ENCODE measurements around the gene SMIM44.
A peak's percentile ranks its signal among the peaks of the same experiment; 100 is the strongest.

Gene SMIM44

GRCh38 chr19:3480383-3481091, 2.7 kb downstream of the SMIM44 start, which contains the start of gene SMIM24:
Gene SMIM24, minus strand, starts transcription at chr19:3480525. Its CDS starts 62 bp downstream, at chr19:3480463.
- no peak for DNase-seq (ENCODE audit: low read depth)
- no peak within 1 kb of the TSS for H3K4me3 ChIP-seq (ENCODE audit: control insufficient read depth, low read depth, low read length)
- TF ChIP-seq CTCF (conservative IDR thresholded peaks at IDR 0.05; ENCODE audit: control insufficient read depth, insufficient read depth, low read depth, low read length): no peak

- H3K4me3 ChIP-seq (ENCODE audit: control insufficient read depth, low read depth, low read length): no peak overlapping the region
- no peak for DNase-seq (ENCODE audit: low read depth)
Observed at GRCh38 chr19:3479834-3480215, 3.4 kb downstream of the SMIM44 start.

GRCh38 chr19:3479177-3479833, 3.9 kb downstream of the SMIM44 start:
- TF ChIP-seq CTCF (conservative IDR thresholded peaks at IDR 0.05; ENCODE audit: control insufficient read depth, insufficient read depth, low read depth, low read length): no peak
- H3K4me3 ChIP-seq (ENCODE audit: control insufficient read depth, low read depth, low read length): no peak overlapping the region
- peak; percentile 27 for DNase-seq (ENCODE audit: low read depth)

More at GRCh38 chr19:3479834-3480215, 3.4 kb downstream of the SMIM44 start:
- TF ChIP-seq CTCF (conservative IDR thresholded peaks at IDR 0.05; ENCODE audit: control insufficient read depth, insufficient read depth, low read depth, low read length): no peak

GRCh38 chr19:3478409-3479176, 4.6 kb downstream of the SMIM44 start:
- no peak for TF ChIP-seq CTCF (conservative IDR thresholded peaks at IDR 0.05; ENCODE audit: control insufficient read depth, insufficient read depth, low read depth, low read length)
- DNase-seq (ENCODE audit: low read depth): no peak
- no peak overlapping the region for H3K4me3 ChIP-seq (ENCODE audit: control insufficient read depth, low read depth, low read length)

- H3K4me3 ChIP-seq (ENCODE audit: control insufficient read depth, low read depth, low read length): no peak overlapping the region
- no peak for TF ChIP-seq CTCF (conservative IDR thresholded peaks at IDR 0.05; ENCODE audit: control insufficient read depth, insufficient read depth, low read depth, low read length)
- no peak for DNase-seq (ENCODE audit: low read depth)
Observed at GRCh38 chr19:3477951-3478350, 5.3 kb downstream of the SMIM44 start.

GRCh38 chr19:3477506-3477905, 5.7 kb downstream of the SMIM44 start:
- no peak overlapping the region for H3K4me3 ChIP-seq (ENCODE audit: control insufficient read depth, low read depth, low read length)
- no peak for DNase-seq (ENCODE audit: low read depth)
- no peak for TF ChIP-seq CTCF (conservative IDR thresholded peaks at IDR 0.05; ENCODE audit: control insufficient read depth, insufficient read depth, low read depth, low read length)
